RWPE1 (cell line): ENCODE data around the gene MEF2A.

Source experiments
- CTCF ChIA-PET: fragments of 350-600 bp; sonication (Branson Sonifier 250); formaldehyde crosslinking; extraction: SDS; loops from one replicate; lab custom pipeline; 2021; lab: Yijun Ruan, JAX
- POLR2A ChIA-PET: fragments of 400-600 bp; formaldehyde crosslinking; extraction: SDS; loops from one replicate; lab custom pipeline; 2020; ENCODE audit warnings: antibody characterized with exemption; ENCODE audit not compliant: low non-redundant PET; lab: Yijun Ruan, JAX
- DNase-seq: peaks from one replicate; pipeline ENCODE4 v3.0.0; 2012; ENCODE audit warnings: low spot score
- H3K27ac ChIP-seq: fragments of 450-650 bp; 2 replicates; pipeline ENCODE4 v1.5.1; 2017
- TF ChIP-seq, protein P1 (sequence below): fragments of 450-650 bp; conservative IDR thresholded peaks from 2 replicates; pipeline ENCODE4 v1.5.1; 2017; ENCODE audit warnings: low read depth, mild to moderate bottlenecking

MEF2A gene

GRCh38 chr15:99615460-99615859 lies 49.7 kb downstream of the MEF2A start:
- POLR2A ChIA-PET: no interaction called here
- no peak for DNase-seq
- TF ChIP-seq, protein P1, sequence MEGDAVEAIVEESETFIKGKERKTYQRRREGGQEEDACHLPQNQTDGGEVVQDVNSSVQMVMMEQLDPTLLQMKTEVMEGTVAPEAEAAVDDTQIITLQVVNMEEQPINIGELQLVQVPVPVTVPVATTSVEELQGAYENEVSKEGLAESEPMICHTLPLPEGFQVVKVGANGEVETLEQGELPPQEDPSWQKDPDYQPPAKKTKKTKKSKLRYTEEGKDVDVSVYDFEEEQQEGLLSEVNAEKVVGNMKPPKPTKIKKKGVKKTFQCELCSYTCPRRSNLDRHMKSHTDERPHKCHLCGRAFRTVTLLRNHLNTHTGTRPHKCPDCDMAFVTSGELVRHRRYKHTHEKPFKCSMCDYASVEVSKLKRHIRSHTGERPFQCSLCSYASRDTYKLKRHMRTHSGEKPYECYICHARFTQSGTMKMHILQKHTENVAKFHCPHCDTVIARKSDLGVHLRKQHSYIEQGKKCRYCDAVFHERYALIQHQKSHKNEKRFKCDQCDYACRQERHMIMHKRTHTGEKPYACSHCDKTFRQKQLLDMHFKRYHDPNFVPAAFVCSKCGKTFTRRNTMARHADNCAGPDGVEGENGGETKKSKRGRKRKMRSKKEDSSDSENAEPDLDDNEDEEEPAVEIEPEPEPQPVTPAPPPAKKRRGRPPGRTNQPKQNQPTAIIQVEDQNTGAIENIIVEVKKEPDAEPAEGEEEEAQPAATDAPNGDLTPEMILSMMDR: no peak
- CTCF ChIA-PET: no interaction called here
- H3K27ac ChIP-seq: no peak overlapping the region

DNA sequence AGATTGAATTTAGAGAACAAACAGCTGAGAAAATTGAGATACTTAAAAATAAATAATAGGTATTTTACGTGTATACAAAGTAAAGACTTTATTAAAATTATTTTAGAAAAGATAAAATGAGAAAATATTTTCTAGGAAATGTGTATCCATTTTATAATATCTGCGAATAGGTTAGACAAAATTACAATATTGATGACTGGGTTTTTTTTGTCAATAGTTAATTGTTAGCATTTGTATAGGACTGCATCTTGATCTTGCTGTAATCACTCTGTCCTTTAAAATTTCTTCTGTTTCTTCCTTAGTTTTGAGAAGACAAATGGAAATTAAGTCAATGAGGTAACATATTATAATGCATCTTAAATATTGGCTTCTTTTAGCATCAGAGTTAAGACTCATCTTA lies 50.3 kb downstream of the MEF2A start:
- CTCF ChIA-PET: interaction anchor here (0.6 kb wide), 1 partner anchor 11 kb away, joined by 10 read pairs; no protein-coding TSS in a partner anchor
- DNase-seq: no peak
- POLR2A ChIA-PET: no interaction called here
- TF ChIP-seq, protein P1: no peak
- no peak overlapping the region for H3K27ac ChIP-seq

GRCh38 chr15:99616773-99617342 lies 51.1 kb downstream of the MEF2A start:
- POLR2A ChIA-PET: no interaction called here

GRCh38 chr15:99618941-99619411 lies 53.2 kb downstream of the MEF2A start:
- TF ChIP-seq, protein P1: no peak
- DNase-seq: peak; percentile 56
- peak overlapping the region; percentile 80 for H3K27ac ChIP-seq
- ChIA-PET CTCF (no interaction called here), POLR2A (no interaction called here)

More at GRCh38 chr15:99616773-99617342, 51.1 kb downstream of the MEF2A start:
- DNase-seq: no peak
- TF ChIP-seq, protein P1: no peak
- CTCF ChIA-PET: interaction anchor here (0.6 kb wide), 2 partner anchors 277 to 537 kb away, joined by 4 read pairs; no protein-coding TSS in a partner anchor
- H3K27ac ChIP-seq: no peak overlapping the region

GRCh38 chr15:99619712-99620111 lies 53.9 kb downstream of the MEF2A start:
- H3K27ac ChIP-seq: no peak overlapping the region
- TF ChIP-seq, protein P1: no peak
- ChIA-PET CTCF (no interaction called here), POLR2A (no interaction called here)
- no peak for DNase-seq

DNA sequence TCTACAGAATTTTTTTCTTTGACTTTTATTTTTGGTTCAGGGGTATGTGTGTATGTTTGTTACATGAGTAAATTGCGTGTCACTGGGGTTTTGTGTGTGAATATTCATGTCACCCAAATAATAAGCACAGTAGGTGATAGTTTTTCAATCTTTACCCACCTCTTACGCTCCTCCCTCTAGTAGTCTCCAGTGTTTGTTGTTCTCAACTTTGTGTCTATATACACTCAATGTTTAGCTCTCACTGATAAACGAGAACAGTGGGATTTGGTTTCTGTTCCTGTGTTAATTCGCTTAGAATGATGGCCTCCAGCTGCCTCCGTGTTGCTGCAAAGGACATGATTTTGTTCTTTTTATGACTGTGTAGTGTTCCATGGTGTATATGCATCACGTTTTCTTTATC lies 54.4 kb downstream of the MEF2A start:
- TF ChIP-seq, protein P1: no peak
- ChIA-PET CTCF (no interaction called here), POLR2A (no interaction called here)
- no peak overlapping the region for H3K27ac ChIP-seq
- DNase-seq: no peak
